Endodermal cell (in vitro differentiated cells): Measurements from ENCODE around the gene ABR. TPM values are rescaled to one million over a fixed set of nuclear protein-coding genes. Genes with fewer than 3 reads are reported as not detected.

ENCODE experiments used
- DNase-seq: peaks from one replicate; pipeline ENCODE4 v3.0.0-alpha.2; 2017
- H3K27ac ChIP-seq: 2 replicates; pipeline ENCODE4 v1.5.1; 2013; ENCODE audit warnings: mild to moderate bottlenecking, low read depth, low read length, moderate library complexity
- H3K27me3 ChIP-seq: 2 replicates; pipeline ENCODE4 v1.6.1; 2013; ENCODE audit warnings: mild to moderate bottlenecking, low read length, moderate library complexity; ENCODE audit not compliant: insufficient read depth, control insufficient read depth, poor library complexity, severe bottlenecking
- H3K36me3 ChIP-seq: 2 replicates; pipeline ENCODE4 v1.7.0; 2013; ENCODE audit warnings: mild to moderate bottlenecking, low read length, moderate library complexity; ENCODE audit not compliant: control insufficient read depth, insufficient read depth
- H3K4me1 ChIP-seq: one replicate; pipeline ENCODE4 v1.7.0; 2013; ENCODE audit warnings: low read length; ENCODE audit not compliant: control insufficient read depth, insufficient read depth
- H3K4me3 ChIP-seq: 2 replicates; pipeline ENCODE4 v1.5.1; 2013; ENCODE audit warnings: mild to moderate bottlenecking, low read length, moderate library complexity
- H3K9ac ChIP-seq: 2 replicates; pipeline ENCODE4 v1.6.1; 2013; ENCODE audit warnings: mild to moderate bottlenecking, low read length, moderate library complexity; ENCODE audit not compliant: poor library complexity, severe bottlenecking; ENCODE audit errors: extremely low read depth
- H3K9me3 ChIP-seq: 2 replicates; pipeline ENCODE4 v1.6.1; 2013; ENCODE audit warnings: mild to moderate bottlenecking, low read length, moderate library complexity; ENCODE audit not compliant: control insufficient read depth
- H3K27ac Mint-ChIP-seq: 2 replicates; pipeline ENCODE4 v1.8.0; 2020; ENCODE audit warnings: mixed read lengths
- H3K27me3 Mint-ChIP-seq: 2 replicates; pipeline ENCODE4 v1.8.0; 2021; ENCODE audit warnings: mild to moderate bottlenecking, mixed read lengths; ENCODE audit not compliant: insufficient read depth
- H3K36me3 Mint-ChIP-seq: 2 replicates; pipeline ENCODE4 v1.8.0; 2020; ENCODE audit warnings: low read depth, mixed read lengths
- H3K4me1 Mint-ChIP-seq: 2 replicates; pipeline ENCODE4 v1.8.0; 2020; ENCODE audit warnings: mixed read lengths
- H3K4me3 Mint-ChIP-seq: 2 replicates; pipeline ENCODE4 v1.8.0; 2020; ENCODE audit warnings: mild to moderate bottlenecking, moderate library complexity, mixed read lengths
- H3K9me3 Mint-ChIP-seq: 2 replicates; pipeline ENCODE4 v1.8.0; 2020; ENCODE audit warnings: mild to moderate bottlenecking, mixed read lengths
- CTCF ChIP-seq: fragments of 200-600 bp; sonication (generic); conservative IDR thresholded peaks from 2 replicates; pipeline ENCODE4 v1.5.0; 2021; ENCODE audit warnings: antibody characterized with exemption, mild to moderate bottlenecking
- WGBS, 2 experiments: methylation state at CpG; one replicate each; pipeline versions ENCODE4 v1.1.5 to v1.1.7; 2013; ENCODE audit warnings: missing lambda C conversion rate in 2 of 2, mixed read lengths in 1 of 2; ENCODE audit not compliant: insufficient coverage in 1 of 2, insufficient read length in 1 of 2; 5-methylcytosine and 5-hydroxymethylcytosine counted together
- total RNA-seq, 2 donors: library from RNA; stranded (reverse); fragmentation: NEBNext Ultra II Directional in 1 of 2; extraction: Animal tissue kit (Norgen Biotek cat#: 25700) in 1 of 2; gene quantifications; 2 replicates in 1 of 2; 3 replicates in 1 of 2; pipeline ENCODE4 v1.2.1, GENCODE V29; 2021

Gene ABR
- total RNA-seq, 2 donors from 2014 or later: 51.1 to 58.7 TPM

GRCh38 chr17:988561-988960 lies 191.2 kb downstream of the ABR start:
- Mint-ChIP-seq H3K27me3 (peaks cover 6% of the 10 kb centered on the region), H3K4me1 (no peaks in the 10 kb centered on the region), H3K4me3 (no peak overlapping the region), H3K36me3 (no peaks in the 10 kb centered on the region), H3K27ac (no peak overlapping the region), H3K9me3 (no peaks in the 10 kb centered on the region)
- no peaks in the 10 kb centered on the region for H3K9me3 ChIP-seq
- no peak overlapping the region for H3K27ac ChIP-seq
- TF ChIP-seq CTCF: no peak
- H3K36me3 ChIP-seq: no peaks in the 10 kb centered on the region
- 90 to 95% methylated on average over 11 of the region's 11 CpGs for WGBS, 2 experiments
- no peak overlapping the region for H3K4me3 ChIP-seq
- no peak overlapping the region for H3K9ac ChIP-seq
- H3K4me1 ChIP-seq: no peaks in the 10 kb centered on the region
- no peak for DNase-seq
- no peaks in the 10 kb centered on the region for H3K27me3 ChIP-seq

- H3K9me3 ChIP-seq: no peaks in the 10 kb centered on the region
- H3K4me1 Mint-ChIP-seq: no peaks in the 10 kb centered on the region
- no peaks in the 10 kb centered on the region for H3K4me1 ChIP-seq
- WGBS, 2 experiments: 87 to 89% methylated on average over 11 to 15 of the region's 15 CpGs
- H3K27me3 Mint-ChIP-seq: peaks cover 6% of the 10 kb centered on the region
- H3K9ac ChIP-seq: no peak overlapping the region
- no peak for TF ChIP-seq CTCF
- H3K4me3 Mint-ChIP-seq: no peak overlapping the region
- no peak overlapping the region for H3K27ac Mint-ChIP-seq
- no peaks in the 10 kb centered on the region for H3K36me3 Mint-ChIP-seq
- no peaks in the 10 kb centered on the region for H3K9me3 Mint-ChIP-seq
- no peak overlapping the region for H3K27ac ChIP-seq
- no peaks in the 10 kb centered on the region for H3K36me3 ChIP-seq
- no peaks in the 10 kb centered on the region for H3K27me3 ChIP-seq
- no peak for DNase-seq
- H3K4me3 ChIP-seq: no peak overlapping the region
Measured at GRCh38 chr17:987931-988330, 191.8 kb downstream of the ABR start.

GRCh38 chr17:986322-986929 lies 193.4 kb downstream of the ABR start:
- Mint-ChIP-seq H3K4me3 (no peak overlapping the region), H3K9me3 (no peaks in the 10 kb centered on the region), H3K36me3 (no peaks in the 10 kb centered on the region), H3K27ac (no peak overlapping the region), H3K4me1 (peaks cover under 1% of the 10 kb centered on the region), H3K27me3 (peaks cover 3% of the 10 kb centered on the region)
- WGBS, 2 experiments: 90 to 93% methylated on average over 4 to 6 of the region's 6 CpGs
- H3K27ac ChIP-seq: no peak overlapping the region
- TF ChIP-seq CTCF: no peak
- H3K4me3 ChIP-seq: no peak overlapping the region
- DNase-seq: no peak
- H3K9me3 ChIP-seq: no peaks in the 10 kb centered on the region
- no peaks in the 10 kb centered on the region for H3K27me3 ChIP-seq
- H3K4me1 ChIP-seq: no peaks in the 10 kb centered on the region
- H3K9ac ChIP-seq: no peak overlapping the region
- no peaks in the 10 kb centered on the region for H3K36me3 ChIP-seq
